Loucy (cell line): ENCODE measurements around the gene NME1.

ENCODE experiments used
- H2AFZ ChIP-seq: fragments of 200-600 bp; sonication (generic); 2 replicates; pipeline ENCODE4 v1.6.0; 2016; ENCODE audit warnings: antibody characterized with exemption, mild to moderate bottlenecking, low read length, moderate library complexity
- H3F3A ChIP-seq: fragments of 200-600 bp; 2 replicates; pipeline ENCODE4 v1.6.0; 2016; ENCODE audit warnings: antibody characterized with exemption, low read depth, mild to moderate bottlenecking
- H3K27me3 ChIP-seq: fragments of 200-600 bp; sonication (generic); 2 replicates; pipeline ENCODE4 v1.6.1; 2014; ENCODE audit warnings: low read length, mild to moderate bottlenecking; ENCODE audit not compliant: insufficient read depth, poor library complexity, severe bottlenecking
- H3K36me3 ChIP-seq: fragments of 200-600 bp; sonication (generic); 2 replicates; pipeline ENCODE4 v1.6.1; 2016; ENCODE audit warnings: low read length; ENCODE audit not compliant: insufficient read depth
- H3K4me1 ChIP-seq: fragments of 200-600 bp; sonication (generic); 2 replicates; pipeline ENCODE4 v1.5.1; 2014; ENCODE audit warnings: low read length, mild to moderate bottlenecking; ENCODE audit not compliant: insufficient read depth, poor library complexity, severe bottlenecking
- H3K4me2 ChIP-seq: fragments of 200-600 bp; sonication (generic); 2 replicates; pipeline ENCODE4 v1.6.0; 2014; ENCODE audit warnings: antibody characterized with exemption, low read length, low read depth, mild to moderate bottlenecking; ENCODE audit not compliant: poor library complexity, severe bottlenecking
- H3K4me3 ChIP-seq: fragments of 200-600 bp; sonication (generic); 2 replicates; pipeline ENCODE4 v1.5.1; 2014; ENCODE audit warnings: low read length, mild to moderate bottlenecking, mixed read lengths; ENCODE audit not compliant: poor library complexity, severe bottlenecking
- H3K79me2 ChIP-seq: fragments of 200-600 bp; sonication (generic); 2 replicates; pipeline ENCODE4 v1.6.1; 2014; ENCODE audit warnings: low read length; ENCODE audit not compliant: insufficient read depth
- H3K9ac ChIP-seq: fragments of 200-600 bp; sonication (generic); 2 replicates; pipeline ENCODE4 v1.6.0; 2014; ENCODE audit warnings: mild to moderate bottlenecking, low read depth, low read length, moderate library complexity; ENCODE audit not compliant: poor library complexity, severe bottlenecking
- H3K9me2 ChIP-seq: fragments of 200-600 bp; sonication (generic); replicated peaks from 2 replicates; pipeline ENCODE4 v1.6.1; 2016; ENCODE audit warnings: low read depth, low read length, mixed read lengths
- H3K9me3 ChIP-seq: fragments of 200-600 bp; sonication (generic); 2 replicates; pipeline ENCODE4 v1.6.1; 2014; ENCODE audit warnings: mild to moderate bottlenecking, antibody characterized with exemption, low read length, low read depth; ENCODE audit not compliant: insufficient read depth
- H4K20me1 ChIP-seq: fragments of 200-600 bp; sonication (generic); 2 replicates; pipeline ENCODE4 v1.6.0; 2014; ENCODE audit warnings: antibody characterized with exemption, low read length, mild to moderate bottlenecking; ENCODE audit not compliant: insufficient read depth, poor library complexity, severe bottlenecking
- EZH2phosphoT487 ChIP-seq: fragments of 200-600 bp; IDR thresholded peaks from 2 replicates; pipeline ENCODE4 v1.6.1; 2018; ENCODE audit warnings: antibody characterized with exemption, mild to moderate bottlenecking, moderate library complexity, borderline replicate concordance
- TF ChIP-seq, protein P1 (sequence below): fragments of 200-600 bp; sonication (generic); conservative IDR thresholded peaks from 2 replicates; pipeline ENCODE4 v1.5.1; 2014; ENCODE audit warnings: mild to moderate bottlenecking, antibody characterized with exemption, low read length

NME1 gene

DNA sequence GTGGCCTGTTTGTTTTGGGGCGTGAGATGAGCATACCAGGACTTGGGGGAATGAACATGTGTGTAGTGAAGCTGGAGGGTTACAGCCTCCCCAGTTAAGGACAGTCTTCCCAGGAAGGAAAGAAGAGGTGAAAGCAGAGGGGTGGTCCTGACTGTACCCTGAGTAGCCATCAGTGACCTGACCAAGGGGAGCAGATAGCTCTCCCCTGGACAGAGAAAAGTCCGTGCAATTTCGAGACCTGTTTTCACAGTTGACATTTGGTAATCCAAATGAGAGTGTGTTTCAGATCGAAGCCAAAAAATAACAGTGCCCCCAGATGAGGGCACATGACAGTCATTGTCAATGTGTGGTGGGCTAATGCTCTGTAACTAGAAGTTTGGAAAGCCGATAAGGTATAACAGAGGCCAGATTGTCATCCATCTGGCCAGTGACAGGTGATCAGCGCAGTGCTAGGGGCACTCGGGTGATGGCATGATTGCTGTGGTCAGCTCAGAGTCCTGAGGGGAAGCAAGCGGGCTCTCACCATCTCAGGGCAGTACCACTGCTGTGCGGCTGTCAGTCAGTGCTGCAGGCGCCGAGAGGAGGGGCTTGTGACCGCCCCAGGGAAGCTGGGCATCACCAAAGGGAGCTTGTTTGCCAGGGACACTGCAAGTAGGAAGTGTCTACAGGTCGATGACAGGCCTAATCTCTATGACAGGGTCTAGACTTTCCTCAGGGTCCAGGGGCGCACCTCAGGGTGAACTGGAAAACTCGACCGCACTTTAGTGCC is 11.7 kb downstream of the NME1 start:
- H3K9ac ChIP-seq: peak overlapping the region; percentile 87
- H3K4me3 ChIP-seq: peak overlapping the region; percentile 78
- no peaks in the 10 kb centered on the region for H3K9me2 ChIP-seq
- no peak for TF ChIP-seq EZH2phosphoT487
- TF ChIP-seq, protein P1, sequence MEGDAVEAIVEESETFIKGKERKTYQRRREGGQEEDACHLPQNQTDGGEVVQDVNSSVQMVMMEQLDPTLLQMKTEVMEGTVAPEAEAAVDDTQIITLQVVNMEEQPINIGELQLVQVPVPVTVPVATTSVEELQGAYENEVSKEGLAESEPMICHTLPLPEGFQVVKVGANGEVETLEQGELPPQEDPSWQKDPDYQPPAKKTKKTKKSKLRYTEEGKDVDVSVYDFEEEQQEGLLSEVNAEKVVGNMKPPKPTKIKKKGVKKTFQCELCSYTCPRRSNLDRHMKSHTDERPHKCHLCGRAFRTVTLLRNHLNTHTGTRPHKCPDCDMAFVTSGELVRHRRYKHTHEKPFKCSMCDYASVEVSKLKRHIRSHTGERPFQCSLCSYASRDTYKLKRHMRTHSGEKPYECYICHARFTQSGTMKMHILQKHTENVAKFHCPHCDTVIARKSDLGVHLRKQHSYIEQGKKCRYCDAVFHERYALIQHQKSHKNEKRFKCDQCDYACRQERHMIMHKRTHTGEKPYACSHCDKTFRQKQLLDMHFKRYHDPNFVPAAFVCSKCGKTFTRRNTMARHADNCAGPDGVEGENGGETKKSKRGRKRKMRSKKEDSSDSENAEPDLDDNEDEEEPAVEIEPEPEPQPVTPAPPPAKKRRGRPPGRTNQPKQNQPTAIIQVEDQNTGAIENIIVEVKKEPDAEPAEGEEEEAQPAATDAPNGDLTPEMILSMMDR: no peak
- peaks cover 32% of the 10 kb centered on the region for H3K79me2 ChIP-seq
- H2AFZ ChIP-seq: no peak overlapping the region
- peaks cover 38% of the 10 kb centered on the region; the same call in 1 of the 2 replicates for H3K36me3 ChIP-seq
- peaks cover 13% of the 10 kb centered on the region for H4K20me1 ChIP-seq
- peaks cover 23% of the 10 kb centered on the region for H3K4me1 ChIP-seq
- no peaks in the 10 kb centered on the region for H3K9me3 ChIP-seq
- H3F3A ChIP-seq: no peaks in the 10 kb centered on the region
- peak overlapping the region; percentile 89 for H3K4me2 ChIP-seq
- H3K27me3 ChIP-seq: no peaks in the 10 kb centered on the region

DNA sequence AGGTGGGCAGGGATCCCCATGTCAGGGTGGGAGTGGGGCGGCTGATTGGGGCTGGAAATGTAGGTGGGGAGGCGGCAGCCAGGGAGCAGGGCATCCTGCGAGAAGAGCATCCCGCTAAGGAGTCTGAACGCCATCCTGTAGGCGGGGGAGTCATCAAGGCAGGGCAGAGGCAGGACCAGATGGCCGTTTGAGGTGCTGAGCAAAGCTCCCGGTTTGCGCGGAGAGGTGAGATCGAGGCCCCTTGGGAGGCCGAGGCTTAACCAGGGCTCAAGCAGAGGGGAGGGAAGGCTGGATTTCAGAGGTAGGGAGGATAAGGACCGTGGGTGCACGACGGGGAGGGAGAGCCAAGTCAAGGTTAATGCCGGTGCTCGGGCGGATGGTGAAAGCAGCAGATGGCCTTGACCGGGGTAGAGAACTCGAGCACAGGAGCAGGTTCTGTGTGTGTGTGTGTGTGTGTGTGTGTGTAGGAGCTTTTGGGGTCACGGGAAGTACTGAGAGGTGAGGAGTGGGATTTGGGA is 12.4 kb downstream of the NME1 start:
- Histone ChIP-seq H3K36me3 (peaks cover 37% of the 10 kb centered on the region; the same call in 1 of the 2 replicates), H3K79me2 (peaks cover 34% of the 10 kb centered on the region), H3K9ac (peak overlapping the region; percentile 87), H3K4me3 (peak overlapping the region; percentile 78), H3K4me2 (peak overlapping the region; percentile 89), H4K20me1 (peaks cover 13% of the 10 kb centered on the region), H2AFZ (peak overlapping the region; percentile 85), H3F3A (no peaks in the 10 kb centered on the region), H3K4me1 (peaks cover 23% of the 10 kb centered on the region), H3K27me3 (no peaks in the 10 kb centered on the region), H3K9me2 (no peaks in the 10 kb centered on the region), H3K9me3 (no peaks in the 10 kb centered on the region)
- no peak for TF ChIP-seq EZH2phosphoT487
- TF ChIP-seq, protein P1: no peak

DNA sequence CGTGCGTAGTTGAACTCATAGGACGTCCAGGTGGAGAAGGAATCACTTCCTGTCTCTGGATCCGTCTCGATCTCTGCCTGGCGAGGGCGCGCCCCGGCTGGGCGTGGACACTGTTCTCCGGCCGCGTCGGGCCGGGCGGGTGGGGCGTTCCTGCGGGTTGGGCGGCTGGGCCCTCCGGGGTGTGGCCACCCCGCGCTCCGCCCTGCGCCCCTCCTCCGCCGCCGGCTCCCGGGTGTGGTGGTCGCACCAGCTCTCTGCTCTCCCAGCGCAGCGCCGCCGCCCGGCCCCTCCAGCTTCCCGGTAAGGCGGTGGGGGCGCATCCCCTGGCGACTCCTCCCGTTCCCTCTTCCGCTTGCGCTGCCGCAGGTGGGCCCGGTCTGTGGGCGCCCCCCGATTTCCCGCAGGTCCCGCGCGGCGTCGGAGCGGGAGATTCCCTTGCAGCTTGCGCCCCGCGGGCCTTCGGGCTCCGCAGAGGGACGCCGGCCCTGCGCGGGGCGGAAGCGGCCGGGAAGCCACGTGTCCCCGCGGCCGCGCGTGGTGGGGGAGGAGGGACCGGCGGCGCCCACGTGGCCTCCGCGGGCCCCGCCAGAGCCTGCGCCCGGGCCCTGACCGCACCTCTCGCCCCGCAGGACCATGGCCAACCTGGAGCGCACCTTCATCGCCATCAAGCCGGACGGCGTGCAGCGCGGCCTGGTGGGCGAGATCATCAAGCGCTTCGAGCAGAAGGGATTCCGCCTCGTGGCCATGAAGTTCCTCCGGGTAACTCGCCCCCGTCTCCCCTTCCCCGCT is 13.0 kb downstream of the NME1 start, which contains the start of gene NME2:
TSS of gene NME2 (plus strand) at position 214 of the 789 bp plus-strand sequence. CDS start at position 634, 420 bp downstream.
- Histone ChIP-seq H3K9me2 (no peaks in the 10 kb centered on the region), H3K79me2 (peaks cover 36% of the 10 kb centered on the region), H3K27me3 (no peaks in the 10 kb centered on the region), H3K36me3 (peaks cover 37% of the 10 kb centered on the region; the same call in 1 of the 2 replicates), H2AFZ (peak within 1 kb of the TSS; percentile 85), H3K4me1 (peaks cover 23% of the 10 kb centered on the region), H3K4me3 (peak within 1 kb of the TSS; percentile 78), H4K20me1 (peaks cover 13% of the 10 kb centered on the region), H3K9ac (peak within 1 kb of the TSS; percentile 87), H3K4me2 (peak within 1 kb of the TSS; percentile 89), H3F3A (0 out of 2 replicates have a peak, but pooled peaks cover 3% of the 10 kb centered on the region), H3K9me3 (no peaks in the 10 kb centered on the region)
- TF ChIP-seq, protein P1: peak; percentile 5; the same call in 1 of the 2 replicates
- no peak for TF ChIP-seq EZH2phosphoT487
